ENCODE data around the gene PLOD1. TPM values are rescaled to one million over a fixed set of nuclear protein-coding genes. Genes with fewer than 3 reads are reported as not detected.

PLOD1 gene
- total and polyA plus RNA-seq, 2 of the 13 experiments (the other 11 are each of a cell fraction or from before 2014, with no cell fraction given) = 70.1 to 318 TPM

DNA sequence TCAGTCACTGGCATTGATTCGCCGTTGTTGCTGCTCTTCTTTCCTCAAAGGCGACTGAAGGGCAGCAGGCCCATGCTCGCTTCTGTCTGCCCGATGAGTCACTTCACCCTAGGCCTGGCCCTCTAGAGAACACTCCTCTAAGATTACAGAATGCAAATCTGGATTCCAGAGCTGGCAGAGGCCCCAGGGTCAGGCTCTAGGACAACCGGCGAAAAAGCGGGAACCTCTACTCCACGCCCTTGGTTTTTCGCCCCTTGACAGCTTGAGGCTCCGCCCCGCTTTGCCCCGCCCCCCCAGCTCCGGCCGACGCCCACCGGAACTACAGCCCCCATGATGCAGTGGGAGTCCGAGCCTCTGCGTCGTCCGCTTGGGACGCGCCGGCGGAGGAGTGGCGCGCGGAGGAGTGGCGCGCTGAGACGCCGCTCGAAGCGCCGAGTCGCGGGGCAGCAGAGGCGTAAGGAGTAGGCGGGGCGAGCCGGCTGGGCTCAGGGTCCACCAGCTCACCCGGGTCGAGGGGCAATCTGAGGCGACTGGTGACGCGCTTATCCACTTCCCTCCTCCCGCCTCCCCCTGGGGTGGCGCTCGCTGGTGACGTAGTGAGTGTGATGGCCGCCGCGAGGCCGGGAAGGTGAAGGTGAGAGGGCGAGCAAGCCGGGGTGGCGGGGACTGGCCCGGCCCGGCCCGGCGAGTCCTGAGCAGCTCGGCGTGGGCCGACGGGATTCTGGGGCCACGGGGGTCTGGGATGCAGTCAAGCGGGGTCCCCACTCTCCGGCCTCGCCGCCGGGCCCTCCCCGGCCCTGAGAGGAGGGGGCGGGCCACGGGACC is 45.5 kb downstream of the PLOD1 start, which contains the start of gene MFN2 (continued):
- TF ChIP-seq SPEN (CRISPR knock-in tag; IDR thresholded peaks at IDR 0.05; ENCODE audit: low read depth) (peak; percentile 93), DMAP1 (CRISPR knock-in tag; IDR thresholded peaks at IDR 0.05) (peak; percentile 84), ZNF616 (CRISPR knock-in tag; IDR thresholded peaks at IDR 0.05; ENCODE audit: low read depth) (peak; percentile 25; the same call in 1 of the 2 replicates), POLR2A (IDR thresholded peaks at IDR 0.05; ENCODE audit: insufficient read depth in 1 of 2, low read depth in 2 of 2, low read length in 2 of 2) (peak; percentile 67 to 77), ZFY (CRISPR knock-in tag; IDR thresholded peaks at IDR 0.05) (peak; percentile 86), ZNF788 (CRISPR knock-in tag; IDR thresholded peaks at IDR 0.05; ENCODE audit: borderline replicate concordance) (peak; percentile 95; the same call in 1 of the 2 replicates), SMARCC2 (IDR thresholded peaks at IDR 0.05) (no peak), POLR2AphosphoS2 (IDR thresholded peaks at IDR 0.05; ENCODE audit: low read depth, low read length) (no peak), PHF5A (CRISPR knock-in tag; IDR thresholded peaks at IDR 0.05; ENCODE audit: low read depth, unreplicated experiment) (peak; percentile 67), SCMH1 (CRISPR knock-in tag; IDR thresholded peaks at IDR 0.05; ENCODE audit: borderline replicate concordance) (no peak), CCDC6 (CRISPR knock-in tag; IDR thresholded peaks at IDR 0.05) (peak; percentile 73), YEATS2 (CRISPR knock-in tag; IDR thresholded peaks at IDR 0.05; ENCODE audit: borderline replicate concordance) (peak; percentile 79; the same call in 1 of the 2 replicates), NAIF1 (CRISPR knock-in tag; IDR thresholded peaks at IDR 0.05; ENCODE audit: borderline replicate concordance) (peak; percentile 90), NFIB (CRISPR knock-in tag; IDR thresholded peaks at IDR 0.05; ENCODE audit: borderline replicate concordance) (no peak), ZNF768 (CRISPR knock-in tag; IDR thresholded peaks at IDR 0.05) (0 out of 2 replicates have a peak, but pooled peaks have one; percentile 57), KLF16 (CRISPR knock-in tag; IDR thresholded peaks at IDR 0.05) (peak in 1 of 2 experiments; percentile 65; a peak in 1 of 4 replicates), ZMYM4 (CRISPR knock-in tag; IDR thresholded peaks at IDR 0.05) (no peak; the same call in 1 of the 2 replicates), TCF12 (IDR thresholded peaks at IDR 0.05) (no peak), TCF12 (CRISPR knock-in tag; IDR thresholded peaks at IDR 0.05) (peak; percentile 72; the same call in 1 of the 2 replicates), THAP8 (CRISPR knock-in tag; IDR thresholded peaks at IDR 0.05; ENCODE audit: borderline replicate concordance) (peak; percentile 44; the same call in 1 of the 2 replicates), ZNF775 (CRISPR knock-in tag; IDR thresholded peaks at IDR 0.05; ENCODE audit: borderline replicate concordance) (no peak), ZFP91 (CRISPR knock-in tag; IDR thresholded peaks at IDR 0.05; ENCODE audit: borderline replicate concordance) (peak; percentile 89; the same call in 1 of the 2 replicates), ZNF614 (CRISPR knock-in tag; IDR thresholded peaks at IDR 0.05; ENCODE audit: borderline replicate concordance) (no peak), GFI1 (CRISPR knock-in tag; IDR thresholded peaks at IDR 0.05; ENCODE audit: borderline replicate concordance) (peak; percentile 81; the same call in 1 of the 2 replicates)
- TF ChIP-seq, protein P1, sequence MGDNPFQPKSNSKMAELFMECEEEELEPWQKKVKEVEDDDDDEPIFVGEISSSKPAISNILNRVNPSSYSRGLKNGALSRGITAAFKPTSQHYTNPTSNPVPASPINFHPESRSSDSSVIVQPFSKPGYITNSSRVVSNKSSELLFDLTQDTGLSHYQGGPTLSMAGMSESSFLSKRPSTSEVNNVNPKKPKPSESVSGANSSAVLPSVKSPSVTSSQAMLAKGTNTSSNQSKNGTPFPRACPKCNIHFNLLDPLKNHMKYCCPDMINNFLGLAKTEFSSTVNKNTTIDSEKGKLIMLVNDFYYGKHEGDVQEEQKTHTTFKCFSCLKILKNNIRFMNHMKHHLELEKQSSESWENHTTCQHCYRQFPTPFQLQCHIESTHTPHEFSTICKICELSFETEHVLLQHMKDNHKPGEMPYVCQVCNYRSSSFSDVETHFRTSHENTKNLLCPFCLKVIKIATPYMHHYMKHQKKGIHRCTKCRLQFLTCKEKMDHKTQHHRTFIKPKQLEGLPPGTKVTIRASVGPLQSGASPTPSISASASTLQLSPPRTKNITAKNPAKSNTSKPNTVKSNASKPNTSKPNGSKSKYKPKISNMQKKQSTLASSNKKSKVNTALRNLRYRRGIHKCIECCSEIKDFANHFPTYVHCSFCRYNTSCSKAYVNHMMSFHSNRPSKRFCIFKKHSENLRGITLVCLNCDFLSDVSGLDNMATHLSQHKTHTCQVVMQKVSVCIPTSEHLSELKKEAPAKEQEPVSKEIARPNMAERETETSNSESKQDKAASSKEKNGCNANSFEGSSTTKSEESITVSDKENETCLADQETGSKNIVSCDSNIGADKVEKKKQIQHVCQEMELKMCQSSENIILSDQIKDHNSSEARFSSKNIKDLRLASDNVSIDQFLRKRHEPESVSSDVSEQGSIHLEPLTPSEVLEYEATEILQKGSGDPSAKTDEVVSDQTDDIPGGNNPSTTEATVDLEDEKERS (CRISPR knock-in tag; IDR thresholded peaks at IDR 0.05) = no peak; the same call in 1 of the 2 replicates
